ENCODE results near the gene ENTREP1.

The ENTREP1 gene

DNA sequence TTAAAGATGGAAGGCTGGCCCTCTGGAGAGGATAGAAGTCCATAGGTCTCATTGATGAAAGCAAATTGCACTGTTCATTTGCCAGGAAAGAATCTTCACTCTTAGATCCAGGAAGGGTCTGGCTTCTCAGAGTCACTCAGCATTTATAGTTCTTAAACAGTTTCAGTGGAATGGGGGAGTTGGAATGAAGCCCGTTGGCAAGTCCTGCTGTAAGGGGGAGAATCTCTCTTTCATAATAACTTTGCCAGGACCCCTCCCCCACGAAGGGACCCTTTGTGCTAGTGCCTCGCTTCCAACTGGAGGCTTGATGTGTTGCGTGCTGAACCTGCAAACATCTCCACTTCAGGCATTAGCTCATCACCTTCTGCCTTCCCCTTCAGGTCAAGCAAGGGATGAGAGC is 57.1 kb downstream of the ENTREP1 start:
- TF ChIP-seq, protein P1, sequence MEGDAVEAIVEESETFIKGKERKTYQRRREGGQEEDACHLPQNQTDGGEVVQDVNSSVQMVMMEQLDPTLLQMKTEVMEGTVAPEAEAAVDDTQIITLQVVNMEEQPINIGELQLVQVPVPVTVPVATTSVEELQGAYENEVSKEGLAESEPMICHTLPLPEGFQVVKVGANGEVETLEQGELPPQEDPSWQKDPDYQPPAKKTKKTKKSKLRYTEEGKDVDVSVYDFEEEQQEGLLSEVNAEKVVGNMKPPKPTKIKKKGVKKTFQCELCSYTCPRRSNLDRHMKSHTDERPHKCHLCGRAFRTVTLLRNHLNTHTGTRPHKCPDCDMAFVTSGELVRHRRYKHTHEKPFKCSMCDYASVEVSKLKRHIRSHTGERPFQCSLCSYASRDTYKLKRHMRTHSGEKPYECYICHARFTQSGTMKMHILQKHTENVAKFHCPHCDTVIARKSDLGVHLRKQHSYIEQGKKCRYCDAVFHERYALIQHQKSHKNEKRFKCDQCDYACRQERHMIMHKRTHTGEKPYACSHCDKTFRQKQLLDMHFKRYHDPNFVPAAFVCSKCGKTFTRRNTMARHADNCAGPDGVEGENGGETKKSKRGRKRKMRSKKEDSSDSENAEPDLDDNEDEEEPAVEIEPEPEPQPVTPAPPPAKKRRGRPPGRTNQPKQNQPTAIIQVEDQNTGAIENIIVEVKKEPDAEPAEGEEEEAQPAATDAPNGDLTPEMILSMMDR (IDR thresholded peaks at IDR 0.05; ENCODE audit: low read length): no peak
- no peak for TF ChIP-seq EZH2 (IDR thresholded peaks at IDR 0.05; ENCODE audit: borderline replicate concordance, low read length)
- no peak overlapping the region for H3K9ac ChIP-seq (ENCODE audit: low read length)
- H3K27me3 ChIP-seq (ENCODE audit: insufficient read depth, low read length): no peaks in the 10 kb centered on the region
- H3K27ac ChIP-seq (ENCODE audit: low read depth, low read length, poor library complexity, severe bottlenecking): no peak overlapping the region
- no peak overlapping the region for H3K4me2 ChIP-seq (ENCODE audit: low read length)
- no peak overlapping the region for H2AFZ ChIP-seq (ENCODE audit: low read length)
- H4K20me1 ChIP-seq (ENCODE audit: insufficient read depth, low read length): no peaks in the 10 kb centered on the region
- H3K9me2 ChIP-seq (ENCODE audit: low read depth, low read length): no peaks in the 10 kb centered on the region
- H3K9me3 ChIP-seq (ENCODE audit: low read length): no peaks in the 10 kb centered on the region
- H3K4me3 ChIP-seq (ENCODE audit: low read depth, low read length, poor library complexity, severe bottlenecking): no peak overlapping the region
- no peaks in the 10 kb centered on the region for H3K79me2 ChIP-seq (ENCODE audit: insufficient read depth, low read length)
- H3K36me3 ChIP-seq (ENCODE audit: insufficient read depth, low read length): no peaks in the 10 kb centered on the region
- H3F3A ChIP-seq (ENCODE audit: insufficient read depth, low read length): no peaks in the 10 kb centered on the region
- no peaks in the 10 kb centered on the region for H3K4me1 ChIP-seq (ENCODE audit: insufficient read depth, low read length, severe bottlenecking)

DNA sequence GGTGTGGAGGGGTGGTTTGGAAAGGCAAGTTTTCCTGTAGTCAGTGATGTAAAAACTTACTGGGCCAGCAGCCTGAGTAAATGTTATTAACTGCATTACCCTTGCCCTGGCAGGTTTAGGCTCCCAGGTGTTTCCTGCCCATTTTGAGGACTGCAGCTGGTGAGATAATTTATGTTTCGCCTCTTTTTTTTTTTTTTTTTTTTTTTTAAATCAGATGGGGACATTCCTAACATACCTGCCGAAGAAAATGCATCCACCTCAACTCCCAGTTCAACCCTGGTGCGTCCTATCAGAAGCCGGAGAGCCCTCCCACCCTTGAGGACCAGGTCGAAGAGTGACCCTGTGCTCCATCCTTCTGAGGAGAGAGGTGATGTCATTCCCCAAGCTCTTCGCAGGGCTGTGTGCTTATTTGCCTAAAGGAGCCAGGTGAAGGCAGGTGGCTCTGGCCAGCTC is 60.6 kb downstream of the ENTREP1 start:
- Histone ChIP-seq H3K27ac (ENCODE audit: low read depth, low read length, poor library complexity, severe bottlenecking) (no peak overlapping the region), H3K4me2 (ENCODE audit: low read length) (no peak overlapping the region), H3K36me3 (ENCODE audit: insufficient read depth, low read length) (no peaks in the 10 kb centered on the region), H2AFZ (ENCODE audit: low read length) (no peak overlapping the region), H3K27me3 (ENCODE audit: insufficient read depth, low read length) (no peaks in the 10 kb centered on the region), H3K9ac (ENCODE audit: low read length) (no peak overlapping the region), H3K9me2 (ENCODE audit: low read depth, low read length) (no peaks in the 10 kb centered on the region), H4K20me1 (ENCODE audit: insufficient read depth, low read length) (no peaks in the 10 kb centered on the region), H3K4me1 (ENCODE audit: insufficient read depth, low read length, severe bottlenecking) (no peaks in the 10 kb centered on the region), H3K9me3 (ENCODE audit: low read length) (no peaks in the 10 kb centered on the region), H3F3A (ENCODE audit: insufficient read depth, low read length) (no peaks in the 10 kb centered on the region), H3K79me2 (ENCODE audit: insufficient read depth, low read length) (no peaks in the 10 kb centered on the region), H3K4me3 (ENCODE audit: low read depth, low read length, poor library complexity, severe bottlenecking) (no peak overlapping the region)
- TF ChIP-seq, protein P1 (IDR thresholded peaks at IDR 0.05; ENCODE audit: low read length): no peak
- TF ChIP-seq EZH2 (IDR thresholded peaks at IDR 0.05; ENCODE audit: borderline replicate concordance, low read length): no peak

DNA sequence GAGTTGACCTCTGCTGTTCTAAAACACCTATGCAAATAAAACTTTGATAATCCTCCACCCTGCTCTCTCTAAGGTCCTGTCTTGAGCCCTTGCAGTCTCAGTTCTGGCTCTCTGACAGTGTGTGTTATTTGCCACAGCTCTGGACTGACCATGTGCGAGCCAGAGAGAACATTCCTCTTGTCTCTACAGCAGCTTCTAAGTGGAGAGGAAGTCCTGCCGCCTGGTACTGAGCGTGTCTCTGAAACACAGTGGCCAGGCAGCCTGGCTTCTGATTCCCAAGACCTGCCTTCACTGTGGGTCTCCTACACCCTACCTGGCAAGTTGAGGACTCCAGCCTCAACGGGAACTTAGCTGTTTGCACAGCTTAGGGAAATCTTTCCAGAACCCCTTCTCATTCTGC is 61.6 kb downstream of the ENTREP1 start:
- Histone ChIP-seq H3K4me1 (ENCODE audit: insufficient read depth, low read length, severe bottlenecking) (no peaks in the 10 kb centered on the region), H3F3A (ENCODE audit: insufficient read depth, low read length) (no peaks in the 10 kb centered on the region), H2AFZ (ENCODE audit: low read length) (no peak overlapping the region), H3K27ac (ENCODE audit: low read depth, low read length, poor library complexity, severe bottlenecking) (no peak overlapping the region), H3K36me3 (ENCODE audit: insufficient read depth, low read length) (no peaks in the 10 kb centered on the region), H3K4me3 (ENCODE audit: low read depth, low read length, poor library complexity, severe bottlenecking) (no peak overlapping the region), H3K9me2 (ENCODE audit: low read depth, low read length) (no peaks in the 10 kb centered on the region), H4K20me1 (ENCODE audit: insufficient read depth, low read length) (no peaks in the 10 kb centered on the region), H3K4me2 (ENCODE audit: low read length) (no peak overlapping the region), H3K9ac (ENCODE audit: low read length) (no peak overlapping the region), H3K27me3 (ENCODE audit: insufficient read depth, low read length) (no peaks in the 10 kb centered on the region), H3K9me3 (ENCODE audit: low read length) (no peaks in the 10 kb centered on the region), H3K79me2 (ENCODE audit: insufficient read depth, low read length) (no peaks in the 10 kb centered on the region)
- TF ChIP-seq, protein P1 (IDR thresholded peaks at IDR 0.05; ENCODE audit: low read length): no peak
- no peak for TF ChIP-seq EZH2 (IDR thresholded peaks at IDR 0.05; ENCODE audit: borderline replicate concordance, low read length)
